Ovary (tissue), 3 donors: ENCODE data around the gene NR1D2.

Source experiments
- EP300 ChIP-seq: sonication (generic); formaldehyde crosslinking; IDR thresholded peaks from one replicate; pipeline ENCODE4 v1.6.1; 2017; ENCODE audit warnings: antibody characterized with exemption
- POLR2A ChIP-seq: fragments of 450-650 bp; IDR thresholded peaks from one replicate; pipeline ENCODE4 v1.6.1; 2017; ENCODE audit warnings: antibody characterized with exemption, mild to moderate bottlenecking, moderate library complexity
- TF ChIP-seq, protein P1 (sequence below), 3 donors: fragments of 450-650 bp in 2 of 3; fragments of 200-600 bp in 1 of 3; IDR thresholded peaks; one replicate each; pipeline versions ENCODE4 v1.5.1 to v1.8.0; 2016 to 2022; ENCODE audit warnings: antibody characterized with exemption in 3 of 3, mild to moderate bottlenecking in 1 of 3
- donor health status: DM: no; HTN: no; CAD: no.

DNA sequence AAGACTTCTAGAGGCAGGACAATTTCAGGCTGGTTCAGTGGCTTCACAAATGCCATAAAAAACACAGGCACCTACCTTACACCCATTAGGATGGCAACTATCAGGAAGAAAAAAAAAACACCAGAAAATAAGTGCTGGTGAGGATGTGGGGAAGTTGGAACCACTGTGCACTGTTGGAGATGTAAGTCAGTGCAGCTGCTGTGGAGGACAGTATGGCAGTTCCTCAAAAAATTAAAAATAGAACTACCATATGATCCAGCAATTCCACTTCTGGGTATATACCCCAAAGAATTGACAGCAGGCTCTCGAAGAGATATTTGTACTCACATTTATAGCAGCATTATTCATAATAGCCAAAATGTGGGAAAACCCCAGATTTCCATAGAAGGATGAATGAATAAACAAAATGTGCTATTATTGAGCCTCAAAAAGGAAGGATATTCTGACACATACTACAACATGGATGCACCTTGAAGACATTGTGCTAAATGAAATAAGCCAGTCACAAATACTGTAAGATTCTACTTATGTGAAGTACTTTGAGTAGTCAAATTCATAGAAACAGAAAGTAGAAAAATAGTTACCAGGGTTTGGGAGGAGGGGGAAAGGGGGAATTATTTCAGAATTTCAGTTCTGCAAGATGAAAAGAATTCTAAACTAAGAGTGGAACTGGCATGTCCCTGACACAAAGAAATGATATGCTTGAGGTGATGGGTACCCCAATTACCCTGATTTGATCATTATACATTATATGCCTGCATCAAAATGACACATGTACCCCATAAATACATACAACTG, 40.9 kb downstream of the NR1D2 start:
- TF ChIP-seq, protein P1, sequence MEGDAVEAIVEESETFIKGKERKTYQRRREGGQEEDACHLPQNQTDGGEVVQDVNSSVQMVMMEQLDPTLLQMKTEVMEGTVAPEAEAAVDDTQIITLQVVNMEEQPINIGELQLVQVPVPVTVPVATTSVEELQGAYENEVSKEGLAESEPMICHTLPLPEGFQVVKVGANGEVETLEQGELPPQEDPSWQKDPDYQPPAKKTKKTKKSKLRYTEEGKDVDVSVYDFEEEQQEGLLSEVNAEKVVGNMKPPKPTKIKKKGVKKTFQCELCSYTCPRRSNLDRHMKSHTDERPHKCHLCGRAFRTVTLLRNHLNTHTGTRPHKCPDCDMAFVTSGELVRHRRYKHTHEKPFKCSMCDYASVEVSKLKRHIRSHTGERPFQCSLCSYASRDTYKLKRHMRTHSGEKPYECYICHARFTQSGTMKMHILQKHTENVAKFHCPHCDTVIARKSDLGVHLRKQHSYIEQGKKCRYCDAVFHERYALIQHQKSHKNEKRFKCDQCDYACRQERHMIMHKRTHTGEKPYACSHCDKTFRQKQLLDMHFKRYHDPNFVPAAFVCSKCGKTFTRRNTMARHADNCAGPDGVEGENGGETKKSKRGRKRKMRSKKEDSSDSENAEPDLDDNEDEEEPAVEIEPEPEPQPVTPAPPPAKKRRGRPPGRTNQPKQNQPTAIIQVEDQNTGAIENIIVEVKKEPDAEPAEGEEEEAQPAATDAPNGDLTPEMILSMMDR (IDR thresholded peaks at IDR 0.05): no peak
- TF ChIP-seq EP300: no peak
- no peak for TF ChIP-seq POLR2A
